HEK293 (cell line): ENCODE measurements around the gene C4orf50.
A peak's percentile ranks its signal among the peaks of the same experiment; 100 is the strongest.

Experiments
- CTCF ChIA-PET: fragments of 350-600 bp; formaldehyde crosslinking; extraction: SDS; loops from one replicate; lab custom pipeline; 2021; ENCODE audit warnings: antibody characterized with exemption; lab: Yijun Ruan, JAX
- POLR2A ChIA-PET: fragments of 300-600 bp; formaldehyde crosslinking; extraction: SDS; loops from one replicate; lab custom pipeline; 2020; ENCODE audit warnings: antibody characterized with exemption, inconsistent platforms; lab: Yijun Ruan, JAX
- H3K27ac ChIP-seq: fragments of 200-500 bp; sonication (Bioruptor generic); 2 replicates; pipeline ENCODE4 v1.5.1; 2014; ENCODE audit warnings: low read depth, low read length, control low read depth, inconsistent platforms; ENCODE audit errors: extremely low read depth
- H3K36me3 ChIP-seq, 2 experiments: fragments of 200-500 bp in 1 of 2; sonication (Bioruptor generic) in 1 of 2; 1 replicate in 1 of 2; 2 replicates in 1 of 2; pipeline ENCODE4 v1.5.1; 2014 to 2017; ENCODE audit warnings: inconsistent platforms in 2 of 2, low read length in 2 of 2; ENCODE audit not compliant: control insufficient read depth in 2 of 2, insufficient read depth in 1 of 2
- H3K4me1 ChIP-seq: fragments of 200-500 bp; sonication (Bioruptor generic); 2 replicates; pipeline ENCODE4 v1.5.1; 2014; ENCODE audit warnings: mild to moderate bottlenecking, low read length, inconsistent platforms; ENCODE audit not compliant: control insufficient read depth, insufficient read depth
- H3K4me3 ChIP-seq: 2 replicates; pipeline ENCODE4 v1.5.1; 2011; ENCODE audit warnings: low read depth, mild to moderate bottlenecking, control low read depth, low read length, moderate library complexity
- H3K9me3 ChIP-seq: fragments of 200-500 bp; sonication (Bioruptor generic); 2 replicates; pipeline ENCODE4 v1.5.1; 2014; ENCODE audit warnings: low read depth, low read length, inconsistent platforms; ENCODE audit not compliant: control insufficient read depth, insufficient read depth
- EGR2 ChIP-seq: fragments of 450-650 bp; formaldehyde crosslinking; IDR thresholded peaks from 2 replicates; pipeline ENCODE4 v1.5.1; 2016; ENCODE audit warnings: low read depth, missing biosample characterization, missing genetic modification characterization
- GLIS1 ChIP-seq: fragments of 450-650 bp; formaldehyde crosslinking; IDR thresholded peaks from 2 replicates; pipeline ENCODE4 v1.5.1; 2016; ENCODE audit warnings: missing biosample characterization, missing genetic modification characterization
- HOXC10 ChIP-seq: sonication (generic); formaldehyde crosslinking; IDR thresholded peaks from 2 replicates; pipeline ENCODE4 v1.8.1; 2023; ENCODE audit warnings: mild to moderate bottlenecking, missing genetic modification reagents
- PRDM10 ChIP-seq: fragments of 450-650 bp; formaldehyde crosslinking; IDR thresholded peaks from 2 replicates; pipeline ENCODE4 v1.5.1; 2016; ENCODE audit warnings: missing biosample characterization, missing genetic modification characterization
- SCRT2 ChIP-seq: fragments of 450-650 bp; formaldehyde crosslinking; IDR thresholded peaks from 2 replicates; pipeline ENCODE4 v1.5.1; 2016; ENCODE audit warnings: missing biosample characterization, missing genetic modification characterization
- SP2 ChIP-seq: fragments of 450-650 bp; formaldehyde crosslinking; IDR thresholded peaks from 2 replicates; pipeline ENCODE4 v1.5.1; 2016; ENCODE audit warnings: missing biosample characterization, missing genetic modification characterization
- SP3 ChIP-seq: fragments of 450-650 bp; formaldehyde crosslinking; IDR thresholded peaks from 2 replicates; pipeline ENCODE4 v1.5.1; 2016; ENCODE audit warnings: missing biosample characterization, missing genetic modification characterization
- ZBTB6 ChIP-seq: fragments of 450-650 bp; formaldehyde crosslinking; IDR thresholded peaks from 2 replicates; pipeline ENCODE4 v1.5.1; 2017; ENCODE audit warnings: missing biosample characterization, missing genetic modification characterization
- ZBTB8A ChIP-seq: fragments of 450-650 bp; formaldehyde crosslinking; IDR thresholded peaks from 2 replicates; pipeline ENCODE4 v1.5.1; 2016; ENCODE audit warnings: missing biosample characterization, missing genetic modification characterization
- ZNF18 ChIP-seq: fragments of 450-650 bp; formaldehyde crosslinking; IDR thresholded peaks from 2 replicates; pipeline ENCODE4 v1.5.1; 2016; ENCODE audit warnings: missing biosample characterization, missing genetic modification characterization
- ZNF223 ChIP-seq: fragments of 450-650 bp; formaldehyde crosslinking; IDR thresholded peaks from 2 replicates; pipeline ENCODE4 v1.5.1; 2016; ENCODE audit warnings: missing biosample characterization, missing genetic modification characterization
- ZNF335 ChIP-seq: fragments of 450-650 bp; formaldehyde crosslinking; conservative IDR thresholded peaks from 2 replicates; pipeline ENCODE4 v1.5.1; 2016; ENCODE audit warnings: missing biosample characterization, missing genetic modification characterization
- ZNF341 ChIP-seq: fragments of 450-650 bp; formaldehyde crosslinking; IDR thresholded peaks from 2 replicates; pipeline ENCODE4; 2016; ENCODE audit warnings: low read depth, missing biosample characterization, missing genetic modification characterization
- ZNF501 ChIP-seq: fragments of 450-650 bp; formaldehyde crosslinking; IDR thresholded peaks from 2 replicates; pipeline ENCODE4 v1.5.1; 2016; ENCODE audit warnings: missing biosample characterization, missing genetic modification characterization
- ZNF529 ChIP-seq: fragments of 450-650 bp; formaldehyde crosslinking; IDR thresholded peaks from 2 replicates; pipeline ENCODE4 v1.5.1; 2017; ENCODE audit warnings: missing genetic modification characterization, missing biosample characterization; ENCODE audit not compliant: insufficient replicate concordance
- ZNF549 ChIP-seq: fragments of 450-650 bp; IDR thresholded peaks from 2 replicates; pipeline ENCODE4 v1.5.1; 2018; ENCODE audit warnings: missing biosample characterization, missing genetic modification characterization, mild to moderate bottlenecking, inconsistent platforms, moderate library complexity
- ZNF645 ChIP-seq: fragments of 450-650 bp; formaldehyde crosslinking; IDR thresholded peaks from 2 replicates; pipeline ENCODE4; 2016; ENCODE audit warnings: missing biosample characterization, missing genetic modification characterization
- ZNF670 ChIP-seq: fragments of 450-650 bp; formaldehyde crosslinking; IDR thresholded peaks from 2 replicates; pipeline ENCODE4 v1.5.1; 2016; ENCODE audit warnings: missing biosample characterization, missing genetic modification characterization, low read depth
- ZNF830 ChIP-seq: fragments of 450-650 bp; IDR thresholded peaks from 2 replicates; pipeline ENCODE4 v1.5.0; 2018; ENCODE audit warnings: missing biosample characterization, missing genetic modification characterization, low read depth, mild to moderate bottlenecking, moderate library complexity
- TF ChIP-seq, protein P1 (sequence below): fragments of 450-650 bp; formaldehyde crosslinking; optimal IDR thresholded peaks from 2 replicates; pipeline ENCODE3; 2016; ENCODE audit warnings: missing biosample characterization, mild to moderate bottlenecking, missing genetic modification characterization

C4orf50 gene

GRCh38 chr4:5888222-5889001, 129.8 kb downstream of the C4orf50 start:
- Histone ChIP-seq H3K4me3 (peak overlapping the region; percentile 40), H3K9me3 (no peaks in the 10 kb centered on the region)
- CTCF ChIA-PET = no interaction called here

GRCh38 chr4:5887361-5888221, 130.6 kb downstream of the C4orf50 start:
- peak overlapping the region; percentile 40 for H3K4me3 ChIP-seq
- ChIA-PET POLR2A (no interaction called here), CTCF (interaction anchor here (0.6 kb wide), 1 partner anchor 659 kb away, joined by 4 read pairs; no protein-coding TSS in a partner anchor)
- H3K4me1 ChIP-seq = no peaks in the 10 kb centered on the region
- H3K36me3 ChIP-seq = no peaks in the 10 kb centered on the region
- H3K27ac ChIP-seq = no peak overlapping the region
- H3K9me3 ChIP-seq = no peaks in the 10 kb centered on the region
- TF ChIP-seq SP3 = peak; percentile 78; the same call in 1 of the 2 replicates
- TF ChIP-seq ZNF645 (tag by site-specific recombination) = no peak
- no peak for TF ChIP-seq ZNF830
- TF ChIP-seq EGR2 (tag by site-specific recombination) = peak; percentile 65
- peak; percentile 98 for TF ChIP-seq ZNF341 (tag by site-specific recombination)
- TF ChIP-seq ZNF549 = no peak
- no peak; the same call in 1 of the 2 replicates for TF ChIP-seq ZNF501 (tag by site-specific recombination)
- peak; percentile 17; the same call in 1 of the 2 replicates for TF ChIP-seq ZBTB8A (tag by site-specific recombination)
- TF ChIP-seq ZNF223 (tag by site-specific recombination) = no peak
- TF ChIP-seq HOXC10 (CRISPR knock-in tag) = no peak
- no peak for TF ChIP-seq ZNF529 (tag by site-specific recombination)
- TF ChIP-seq ZNF18 (tag by site-specific recombination) = no peak

More at GRCh38 chr4:5888222-5889001, 129.8 kb downstream of the C4orf50 start:
- Histone ChIP-seq H3K36me3 (no peaks in the 10 kb centered on the region), H3K4me1 (no peaks in the 10 kb centered on the region), H3K27ac (no peak overlapping the region)
- POLR2A ChIA-PET = no interaction called here
- TF ChIP-seq ZNF670 (tag by site-specific recombination) = no peak
- 0 out of 2 replicates have a peak, but pooled peaks have one; percentile 54 for TF ChIP-seq SCRT2 (tag by site-specific recombination)
- 0 out of 2 replicates have a peak, but pooled peaks have one; percentile 34 for TF ChIP-seq ZNF335 (tag by site-specific recombination)
- TF ChIP-seq ZBTB6 = no peak
- peak; percentile 55 for TF ChIP-seq SP2 (tag by site-specific recombination)
- TF ChIP-seq, protein P1, sequence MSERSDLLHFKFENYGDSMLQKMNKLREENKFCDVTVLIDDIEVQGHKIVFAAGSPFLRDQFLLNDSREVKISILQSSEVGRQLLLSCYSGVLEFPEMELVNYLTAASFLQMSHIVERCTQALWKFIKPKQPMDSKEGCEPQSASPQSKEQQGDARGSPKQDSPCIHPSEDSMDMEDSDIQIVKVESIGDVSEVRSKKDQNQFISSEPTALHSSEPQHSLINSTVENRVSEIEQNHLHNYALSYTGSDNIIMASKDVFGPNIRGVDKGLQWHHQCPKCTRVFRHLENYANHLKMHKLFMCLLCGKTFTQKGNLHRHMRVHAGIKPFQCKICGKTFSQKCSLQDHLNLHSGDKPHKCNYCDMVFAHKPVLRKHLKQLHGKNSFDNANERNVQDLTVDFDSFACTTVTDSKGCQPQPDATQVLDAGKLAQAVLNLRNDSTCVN (tag by site-specific recombination) = peak; percentile 22
- TF ChIP-seq ZNF529 (tag by site-specific recombination) = no peak
- TF ChIP-seq GLIS1 (tag by site-specific recombination) = peak; percentile 43
- peak; percentile 92 for TF ChIP-seq PRDM10 (tag by site-specific recombination)
